Esophagus squamous epithelium (tissue), 4 donors: ENCODE results near the gene CIAO3.

ENCODE experiments used
- CTCF ChIP-seq, 6 experiments: fragments of 450-650 bp in 4 of 6; fragments of 200-600 bp in 2 of 6; sonication (generic) in 2 of 6; IDR thresholded peaks; one replicate each; pipeline ENCODE4 v1.5.1; 2016 to 2019; ENCODE audit warnings: antibody characterized with exemption in 6 of 6, mild to moderate bottlenecking in 4 of 6, moderate library complexity in 4 of 6
- POLR2A ChIP-seq, 4 donors: fragments of 450-650 bp; IDR thresholded peaks; one replicate each; pipeline ENCODE4 v1.6.1; 2017; ENCODE audit warnings: antibody characterized with exemption in 4 of 4, mild to moderate bottlenecking in 4 of 4, moderate library complexity in 3 of 4

- TF ChIP-seq CTCF (IDR thresholded peaks at IDR 0.05) (no peak), POLR2A (IDR thresholded peaks at IDR 0.05) (no peak)
Observed at GRCh38 chr16:762595-763268, 21.9 kb upstream of the CIAO3 start.
